NCI-H2171 treated with DMSO at 0.1 percent for 48 hours (cell line): ENCODE data around the gene GRID1.
A peak's percentile ranks its signal among the peaks of the same experiment; 100 is the strongest.

Experiments
- DNase-seq: peaks from one replicate; lab custom pipeline; 2025; lab: John Stamatoyannopoulos, UW

The GRID1 gene

DNA sequence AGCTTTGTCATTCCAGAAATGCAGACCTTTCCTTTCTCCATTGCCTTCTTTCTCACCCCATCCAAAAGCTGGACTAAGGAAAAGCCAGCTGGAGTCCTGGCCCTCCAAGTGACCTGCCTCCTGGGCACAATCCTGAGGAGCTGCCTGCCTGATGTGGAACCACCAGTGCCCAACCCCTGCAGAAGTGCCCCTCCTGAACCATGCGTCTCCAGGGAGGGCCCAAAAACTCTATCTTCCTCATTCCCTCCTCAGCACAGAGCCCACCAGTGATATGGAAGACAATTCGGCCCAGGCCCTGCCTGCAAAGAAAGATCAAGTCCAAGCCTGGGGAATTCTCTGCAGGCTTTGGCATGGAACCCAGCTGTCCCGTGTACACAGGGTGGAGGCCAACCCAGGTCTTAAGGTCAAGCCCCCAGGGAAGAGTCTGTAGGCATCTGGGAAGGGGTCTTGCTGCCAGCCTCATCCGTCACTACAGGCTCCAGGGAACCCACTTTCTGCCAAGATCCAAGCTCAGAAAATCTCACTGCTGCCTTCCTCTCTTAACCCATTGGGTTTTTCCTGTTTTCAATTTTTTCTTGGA lies 3.5 kb upstream of the GRID1 start:
- no peak for DNase-seq

DNA sequence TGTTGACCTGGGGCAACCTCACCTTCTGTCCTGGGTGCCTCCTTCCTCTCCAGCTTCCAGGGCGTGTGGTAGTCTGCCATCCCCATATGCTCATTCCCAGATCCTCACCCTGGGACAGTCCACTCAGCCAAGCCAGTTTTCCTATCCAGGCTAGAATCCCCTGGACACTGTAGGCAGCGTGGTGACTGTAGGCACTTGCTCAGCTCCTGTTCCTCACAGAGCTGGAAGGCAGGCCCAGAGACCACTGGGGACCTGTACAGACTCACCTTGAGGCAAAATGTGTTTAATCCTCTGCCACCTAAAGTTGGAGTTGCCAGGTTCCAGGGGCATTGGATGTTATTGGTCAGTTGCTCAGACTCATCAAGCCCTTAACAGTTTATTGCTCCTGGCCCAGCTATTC lies 2.4 kb upstream of the GRID1 start:
- no peak for DNase-seq

DNA sequence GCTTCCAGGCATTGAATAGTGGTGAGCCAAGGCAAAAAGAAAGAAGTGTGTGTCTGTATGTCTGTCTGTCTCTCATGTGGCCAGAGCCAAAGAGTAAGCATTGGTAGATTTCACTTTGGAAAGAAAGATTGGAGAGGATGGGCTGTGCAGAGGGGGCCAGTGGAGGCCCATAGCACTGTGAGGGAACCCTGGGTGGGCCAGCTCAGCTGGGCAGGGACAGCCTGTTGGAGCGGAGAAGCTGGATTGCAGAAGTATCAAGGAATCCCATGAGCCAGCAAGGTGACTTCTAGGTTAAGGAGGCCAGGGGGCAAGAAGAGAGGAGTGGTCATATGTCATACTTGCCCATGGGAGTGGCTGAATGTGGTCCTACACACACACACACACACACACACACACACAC lies 1.5 kb upstream of the GRID1 start:
- no peak for DNase-seq

DNA sequence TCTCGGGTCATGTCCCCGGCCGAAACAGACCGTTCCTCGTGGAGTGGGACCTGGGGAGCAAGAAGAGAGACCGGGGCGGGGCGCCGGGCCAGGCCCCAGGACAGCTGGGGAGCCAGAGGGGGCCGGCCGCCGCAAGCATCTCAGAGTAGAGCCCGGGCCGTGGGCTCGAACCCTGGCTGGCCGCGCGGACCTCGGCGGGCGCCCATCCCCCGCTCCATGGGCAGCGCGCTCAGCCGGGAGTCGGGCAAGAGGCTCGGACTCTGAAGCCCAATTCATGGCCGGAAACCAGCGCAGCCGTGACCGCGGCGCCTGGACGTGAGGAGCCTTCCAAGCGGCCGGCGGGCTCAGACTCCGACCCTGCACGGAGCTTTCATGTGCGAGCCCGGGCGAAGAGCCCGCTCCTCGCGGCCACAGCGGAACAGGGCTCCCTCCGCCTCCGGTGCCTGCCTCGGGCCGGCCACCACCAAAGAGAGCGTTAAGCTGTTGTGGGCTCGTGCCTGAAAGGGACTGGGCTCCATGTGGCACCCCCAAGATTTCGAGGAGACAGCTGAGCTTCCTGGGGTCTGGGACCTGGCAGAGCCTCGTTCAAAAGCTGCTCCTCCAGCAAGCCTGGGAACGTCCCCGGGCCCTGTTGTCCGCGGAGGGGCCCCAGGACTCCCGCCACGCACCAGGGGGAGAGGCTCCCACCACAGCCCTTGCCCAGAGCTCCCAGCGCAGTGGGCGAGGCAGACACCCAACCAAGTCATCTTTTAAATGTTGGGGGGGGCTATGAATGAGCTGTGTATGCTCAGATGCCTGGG lies 757 bp upstream of the GRID1 start:
- no peak for DNase-seq

DNA sequence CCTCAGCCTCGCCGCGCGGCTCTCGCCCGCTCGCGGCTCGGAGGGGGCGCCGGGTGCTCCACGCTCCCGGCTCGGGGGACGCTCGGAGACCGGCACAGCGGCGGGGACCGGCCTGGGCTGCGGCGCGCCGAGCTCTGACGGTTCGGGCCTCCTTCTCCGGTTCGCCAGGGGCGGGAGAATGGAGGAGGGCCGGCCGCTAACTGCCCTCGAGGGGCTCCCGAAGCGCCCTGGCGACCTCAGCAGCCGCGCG lies 232 bp upstream of the GRID1 start:
- DNase-seq: no peak

DNA sequence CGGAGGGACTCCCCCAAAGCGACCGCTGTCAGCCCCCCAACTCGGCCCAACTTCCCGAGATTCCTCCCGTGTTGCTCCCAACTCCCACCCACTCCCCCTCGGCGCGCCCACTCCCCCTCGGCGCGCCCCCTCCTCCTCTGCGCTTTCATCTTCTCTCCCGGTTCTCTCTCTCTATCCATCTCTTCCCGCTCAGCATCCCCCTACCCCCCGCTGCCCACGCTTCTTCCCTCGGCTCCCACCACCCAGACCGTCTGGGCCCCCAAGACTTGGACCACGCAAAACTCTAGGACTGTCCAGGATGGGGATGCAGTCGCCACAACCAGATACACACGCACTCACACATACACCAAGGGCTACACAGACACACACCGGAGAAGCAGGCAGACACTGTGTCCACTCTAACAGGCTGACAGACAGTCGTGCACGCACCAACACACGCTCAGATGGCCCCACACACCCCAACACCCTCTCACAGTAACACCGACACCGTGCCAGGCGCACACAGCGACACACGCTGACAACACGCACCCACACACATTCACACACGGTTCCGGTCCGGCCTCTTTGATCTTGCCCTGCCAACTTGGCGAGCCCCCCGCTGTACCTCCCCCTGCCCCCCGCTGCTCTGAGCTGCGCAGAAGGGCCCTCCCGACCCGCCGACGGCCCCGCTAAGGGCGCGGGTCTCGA lies 1.1 kb downstream of the GRID1 start:
- DNase-seq: no peak

DNA sequence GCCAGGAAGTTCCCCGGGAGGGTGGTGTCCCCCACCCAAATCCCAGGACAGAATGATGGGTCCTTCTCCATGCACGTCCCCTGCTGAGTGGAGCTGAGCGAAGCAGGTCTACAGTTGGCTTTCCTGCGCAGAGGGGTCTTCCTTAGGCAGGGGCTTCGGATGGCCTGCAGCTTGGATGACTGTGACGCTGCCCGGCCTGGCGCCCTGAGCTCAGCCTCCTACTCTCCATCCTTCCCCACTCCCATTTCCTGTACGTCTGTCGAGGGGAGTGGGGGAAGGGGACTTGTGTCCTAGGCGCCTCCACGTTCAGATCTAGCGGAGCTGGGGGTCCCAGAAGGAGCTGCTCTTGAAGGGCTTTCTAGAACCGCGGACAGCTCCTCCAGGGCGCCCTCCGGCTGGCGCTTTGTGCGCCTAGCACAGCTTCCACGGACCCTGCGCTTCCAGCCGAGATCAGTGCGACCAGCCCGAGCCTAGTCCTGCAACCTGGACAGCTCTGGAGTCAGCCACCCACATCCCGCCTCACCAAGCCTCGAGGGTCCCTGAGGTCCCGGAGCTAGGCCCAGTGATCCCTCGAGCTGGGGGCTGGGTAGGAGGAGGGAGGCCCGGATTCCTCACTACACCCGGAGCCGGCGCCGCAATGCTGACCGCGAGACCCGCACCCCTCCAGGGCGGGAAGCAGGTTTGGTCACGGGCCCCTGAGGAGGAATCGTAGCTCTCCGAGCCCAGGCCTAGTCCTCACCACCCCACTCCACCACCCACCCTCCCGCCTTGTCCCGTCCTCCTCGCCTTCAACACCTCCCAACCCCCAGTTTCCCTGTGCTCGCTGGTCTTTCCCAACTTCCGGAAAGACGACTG lies 1.9 kb downstream of the GRID1 start:
- no peak for DNase-seq

DNA sequence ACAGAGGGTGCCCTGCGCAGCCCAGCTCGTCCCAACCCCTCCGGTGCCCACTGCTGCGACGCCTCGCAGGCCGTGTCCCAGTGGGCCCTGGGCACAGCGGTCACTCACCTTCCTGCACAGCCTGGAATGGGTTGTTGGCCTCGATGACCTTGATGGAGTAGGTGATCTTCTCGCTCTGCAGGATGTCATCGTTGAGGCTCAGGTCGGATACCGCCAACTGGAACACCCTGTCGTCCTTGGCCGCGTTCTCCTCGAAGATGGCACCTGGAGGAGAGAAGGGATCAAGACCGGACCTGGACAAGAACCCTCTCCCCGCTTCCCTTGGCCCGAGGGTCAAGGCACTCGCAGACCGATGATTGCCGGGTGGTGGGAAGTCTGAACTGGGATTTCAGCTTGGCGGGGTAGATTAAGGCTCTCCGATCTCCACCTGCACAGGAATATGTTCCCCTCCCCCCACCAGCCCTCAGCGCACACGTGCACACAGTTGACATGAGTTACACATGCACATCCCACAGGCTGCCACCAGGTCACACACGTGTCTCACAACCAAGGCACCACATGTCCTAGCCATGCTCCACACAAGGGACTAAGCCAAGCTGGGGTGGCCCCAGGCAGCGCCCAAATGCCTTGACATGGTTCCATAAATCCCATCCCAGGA lies 2.6 kb downstream of the GRID1 start:
- DNase-seq: no peak

DNA sequence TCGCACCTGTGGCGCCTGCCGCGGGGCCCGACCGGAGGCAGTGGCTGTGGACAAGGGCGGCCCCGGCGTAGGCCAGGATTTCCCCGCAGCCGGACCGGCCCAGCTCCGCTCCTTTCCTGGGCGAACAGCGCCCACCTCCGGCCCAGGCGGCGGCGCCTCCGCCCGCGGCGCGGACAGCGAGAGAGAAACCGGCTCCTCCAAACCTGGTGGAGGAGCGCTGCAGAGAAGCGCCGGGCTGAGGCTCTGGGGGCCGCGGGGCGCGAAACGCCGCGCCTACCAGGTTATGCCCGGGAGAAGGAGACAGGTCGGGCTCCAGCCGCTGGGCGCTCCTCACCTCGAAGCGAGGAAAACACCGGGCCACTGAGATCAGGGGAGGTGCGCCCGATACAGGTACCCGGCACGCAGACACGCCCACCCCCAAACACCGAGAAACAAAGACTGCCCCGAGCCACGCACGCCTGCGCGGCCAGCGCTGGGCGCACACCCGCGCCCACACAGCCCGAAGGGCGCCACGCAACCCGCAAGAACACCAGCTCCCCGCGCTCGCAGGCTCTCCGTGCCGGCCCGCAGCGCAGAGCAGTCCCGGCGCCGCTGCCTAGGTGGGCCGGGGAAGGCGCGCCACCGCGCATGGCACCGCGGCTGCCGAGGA lies 3.3 kb downstream of the GRID1 start:
- DNase-seq: peak; percentile 14

DNA sequence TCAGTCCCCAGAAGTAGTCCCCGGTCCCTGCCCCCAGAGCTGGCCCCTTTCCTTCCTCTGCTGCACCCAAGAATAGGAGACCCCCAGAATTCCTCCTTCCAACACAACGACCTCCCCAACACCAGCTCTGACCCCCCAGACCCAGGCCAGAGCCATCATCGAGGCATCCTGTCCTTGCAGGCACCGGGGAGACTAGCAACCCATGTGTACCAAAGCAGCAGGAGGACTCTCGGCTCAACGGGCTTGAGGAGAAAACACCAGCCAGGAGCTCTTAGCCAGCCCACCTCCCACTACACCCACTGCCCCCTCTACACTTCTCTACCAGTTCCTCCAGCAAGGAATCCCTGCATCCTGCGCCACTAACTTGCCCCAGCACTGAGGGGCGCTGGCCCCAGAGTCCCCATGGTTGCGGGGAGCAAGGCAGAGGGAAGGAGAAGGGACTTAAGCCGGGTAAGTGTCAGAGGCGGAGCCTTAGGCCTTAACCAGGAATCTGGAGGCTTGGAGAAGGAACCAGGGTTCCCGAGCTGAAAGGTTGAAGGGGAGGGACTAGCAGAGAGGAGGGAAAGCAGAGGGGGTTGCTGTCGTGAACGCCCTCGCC lies 3.9 kb downstream of the GRID1 start:
- DNase-seq: no peak

DNA sequence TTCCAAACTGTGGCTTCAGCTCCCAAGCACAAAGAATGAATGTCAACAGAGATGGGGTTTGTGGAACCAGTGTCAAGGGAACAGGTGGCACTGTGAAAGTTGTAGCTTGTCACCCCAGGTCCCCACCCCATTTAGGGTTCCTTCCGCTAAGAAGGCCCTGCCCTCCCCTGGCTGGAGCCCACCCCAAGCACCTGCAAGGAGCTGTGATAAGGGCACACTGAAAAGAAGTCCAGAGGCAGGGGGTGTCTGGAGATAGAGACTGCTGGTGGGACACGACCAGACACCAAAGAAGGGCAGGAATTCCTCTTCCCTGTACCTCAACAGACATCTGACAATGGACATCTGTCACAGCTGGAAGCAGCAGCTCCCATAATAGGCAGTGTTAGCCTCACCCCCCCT lies 4.5 kb downstream of the GRID1 start:
- no peak for DNase-seq

DNA sequence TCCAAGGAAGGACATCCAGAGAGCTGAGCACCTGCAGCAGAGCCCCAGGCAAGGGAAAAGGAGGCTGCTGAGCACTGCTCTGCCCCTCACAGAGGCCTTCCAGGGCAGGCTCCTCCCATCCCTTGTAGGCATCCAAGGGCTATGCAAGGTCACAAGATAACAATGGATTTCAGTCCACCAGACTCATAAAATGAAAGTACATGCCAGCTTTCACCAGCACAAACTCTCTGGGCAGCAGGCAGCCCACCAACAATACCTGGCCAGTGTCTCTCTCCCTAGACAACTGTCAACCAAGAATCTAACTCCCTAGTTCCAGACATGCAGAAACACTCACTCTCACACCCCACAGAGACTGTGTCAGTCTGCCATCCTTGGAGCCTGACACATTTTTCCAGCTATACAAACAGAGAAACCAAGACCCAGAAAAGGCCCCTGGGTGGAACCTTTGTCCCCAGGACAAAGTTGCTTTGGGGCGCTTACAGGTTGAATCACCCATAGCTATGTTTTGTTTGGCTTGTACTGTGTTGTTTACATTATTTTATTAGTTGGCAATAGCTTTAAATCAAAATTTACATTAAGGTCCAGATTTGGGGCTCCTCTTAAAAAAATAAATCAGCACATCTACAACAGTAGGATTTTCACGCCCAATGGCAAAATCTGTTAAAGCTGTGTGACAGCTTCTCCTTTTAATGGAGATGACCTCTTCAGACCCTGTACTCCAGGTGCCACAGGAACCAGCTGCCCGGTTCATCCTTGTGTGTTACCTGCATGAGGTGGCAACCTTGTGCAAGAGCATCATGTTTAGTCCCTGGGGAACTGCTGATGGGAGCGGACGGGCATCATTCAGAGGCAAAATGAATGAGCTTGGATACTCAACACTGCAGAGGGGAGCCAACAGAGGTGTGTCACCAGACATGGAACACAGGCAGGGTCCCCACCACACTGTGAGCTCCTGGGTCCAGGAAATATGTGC lies 5.2 kb downstream of the GRID1 start:
- DNase-seq: no peak

DNA sequence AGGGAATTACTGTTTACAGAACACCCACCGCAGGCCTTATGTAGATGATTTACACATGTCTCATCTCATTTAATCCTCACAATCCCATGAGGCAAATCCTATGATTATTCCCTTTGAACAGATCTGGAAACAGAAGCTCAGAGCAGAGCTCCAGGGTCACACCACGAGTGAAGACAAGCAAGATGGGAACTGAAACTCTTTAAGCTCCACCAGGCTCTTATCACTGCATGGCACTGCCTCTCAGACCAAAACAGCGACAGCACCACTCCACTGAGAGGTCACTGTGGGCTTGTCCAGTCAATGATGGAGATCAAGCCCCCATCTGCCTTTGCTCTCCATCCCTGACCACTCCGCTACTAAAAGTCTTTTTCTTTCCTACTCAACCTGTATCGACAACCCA lies 5.9 kb downstream of the GRID1 start:
- no peak for DNase-seq

DNA sequence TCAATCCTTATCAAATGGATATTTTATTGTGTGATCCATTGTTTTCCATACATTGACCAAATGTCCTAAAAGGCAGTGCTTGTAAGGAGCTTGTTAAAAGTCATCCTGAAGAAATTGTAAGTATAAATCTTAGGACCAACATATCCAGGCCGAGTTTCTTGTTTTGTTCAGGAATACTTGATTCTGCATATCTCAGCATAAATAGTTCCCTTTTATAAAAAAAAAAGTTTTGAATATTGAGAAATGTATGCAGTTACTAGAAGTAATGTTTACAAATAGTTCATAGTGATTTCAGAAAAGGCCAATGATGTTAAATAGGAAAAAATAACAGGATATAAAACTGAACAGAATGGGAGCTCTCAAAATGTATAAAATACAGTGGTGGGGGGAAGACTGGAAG lies 6.6 kb downstream of the GRID1 start:
- DNase-seq: no peak

DNA sequence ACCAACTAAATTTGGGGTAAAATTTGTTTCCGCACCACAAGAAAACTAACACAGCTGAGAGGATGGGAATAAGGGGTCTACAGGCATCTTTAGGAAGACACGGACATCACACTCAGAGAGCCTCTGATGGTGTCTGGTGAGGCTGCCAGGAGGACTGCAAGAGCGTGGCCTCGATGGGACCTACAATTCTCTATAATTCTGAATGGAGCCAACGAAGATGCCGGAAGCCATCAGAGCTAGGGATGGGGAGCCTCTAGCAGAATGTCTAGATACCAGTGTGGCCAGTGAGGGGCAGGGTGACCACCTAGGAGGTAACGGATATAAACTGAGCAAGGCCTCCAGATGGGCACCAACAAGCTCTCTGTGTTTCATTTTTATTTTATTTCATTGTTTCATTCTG lies 7.5 kb downstream of the GRID1 start:
- DNase-seq: no peak

DNA sequence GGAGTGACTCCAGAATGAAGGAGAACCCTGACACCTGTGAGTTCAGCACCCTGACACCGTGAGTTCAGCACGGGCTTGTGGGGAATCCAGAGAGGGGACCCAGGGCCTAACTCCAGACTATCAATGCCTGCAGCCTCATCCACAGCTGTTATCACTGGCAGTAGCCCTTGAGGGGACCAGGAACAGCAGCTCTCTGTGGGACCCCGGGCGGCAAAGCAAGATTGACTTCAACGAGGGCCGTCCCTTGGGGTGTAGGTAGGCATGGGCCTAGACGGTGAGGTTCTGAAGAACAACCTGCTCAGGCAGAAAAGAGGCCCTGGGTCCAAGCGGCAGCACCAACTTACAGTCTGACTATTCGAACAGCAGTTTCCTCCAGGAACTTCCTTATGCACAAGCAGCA lies 8.9 kb downstream of the GRID1 start:
- no peak for DNase-seq

DNA sequence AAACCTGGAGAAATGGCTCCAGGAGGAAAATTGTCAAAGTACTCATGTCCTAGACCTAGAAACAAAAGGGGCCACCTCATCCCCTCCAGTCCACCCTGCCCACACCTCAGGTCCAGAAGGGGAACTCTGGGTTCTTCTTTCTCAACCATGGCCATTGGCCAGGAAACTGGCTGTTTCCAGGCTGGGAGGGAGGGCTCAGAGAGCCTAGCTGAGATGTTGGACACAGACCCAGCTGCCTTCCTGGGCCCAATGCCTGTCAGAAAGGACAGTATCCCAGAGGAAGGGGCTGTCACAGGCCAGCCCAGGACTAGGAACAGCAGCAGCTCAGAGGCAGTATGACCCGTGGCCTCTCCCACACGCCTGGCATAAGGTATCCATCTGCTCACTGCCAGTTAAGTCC lies 9.6 kb downstream of the GRID1 start:
- DNase-seq: no peak

DNA sequence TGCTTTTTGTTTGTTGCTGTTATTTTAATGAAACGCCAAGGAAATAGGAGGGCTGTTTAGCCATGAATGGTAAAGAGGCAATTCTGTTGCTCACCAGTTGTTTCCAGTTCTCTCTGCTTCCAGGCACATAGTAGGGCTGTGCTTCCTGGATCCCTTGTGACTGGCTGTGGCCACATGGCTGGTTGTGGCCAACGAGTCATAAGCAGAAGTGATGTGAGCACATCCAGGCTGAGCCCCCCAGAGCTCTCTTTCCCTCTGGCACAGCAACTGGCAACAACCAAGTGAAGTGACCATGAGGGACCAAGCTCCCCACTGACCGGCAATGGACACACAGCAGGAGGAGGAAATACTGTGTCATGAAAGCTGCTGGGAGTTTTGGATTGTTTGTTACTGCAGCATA lies 10.3 kb downstream of the GRID1 start:
- DNase-seq: no peak

DNA sequence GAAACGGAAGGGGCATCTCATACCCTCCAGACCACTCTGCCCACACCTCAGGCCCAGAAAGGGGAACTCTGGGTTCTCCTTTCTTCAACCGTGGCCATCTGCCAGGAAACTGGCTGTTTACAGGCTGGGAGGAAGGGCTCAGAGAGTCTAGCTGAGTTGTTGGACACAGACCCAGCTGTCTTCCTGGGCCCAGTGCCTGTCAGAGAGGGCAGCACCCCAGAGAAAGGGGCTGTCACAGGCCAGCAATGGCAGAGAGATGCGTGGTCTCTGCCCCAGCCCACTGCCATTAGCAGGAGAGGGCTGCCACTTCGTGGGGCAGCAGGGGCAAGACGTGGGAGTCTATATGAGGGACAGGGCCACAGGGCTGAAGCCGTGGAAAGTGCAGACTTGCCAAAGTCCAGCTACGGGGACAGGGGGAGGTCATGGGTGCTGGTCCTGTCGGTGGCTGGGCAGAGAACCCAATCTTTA lies 11.0 kb downstream of the GRID1 start:
- DNase-seq: no peak
